ENCODE results near the gene GSTCD.
"Not testable (repeated sequence)": the region's sequence is repeated elsewhere in the genome, so short reads cannot be mapped to it uniquely, and the experiment has no call there.

GSTCD gene

GRCh38 chr4:105836537-105836936 lies 128.0 kb downstream of the GSTCD start:
- no peak overlapping the region for H3K4me3 ChIP-seq (ENCODE audit: low read length)
- DNase-seq (ENCODE audit: low read depth), result no peak
- no peak for TF ChIP-seq CTCF (conservative IDR thresholded peaks at IDR 0.05; ENCODE audit: low read length)

GRCh38 chr4:105837037-105837436 lies 128.5 kb downstream of the GSTCD start:
- TF ChIP-seq CTCF (conservative IDR thresholded peaks at IDR 0.05; ENCODE audit: low read length), result no peak
- no peak overlapping the region for H3K4me3 ChIP-seq (ENCODE audit: low read length)
- DNase-seq (ENCODE audit: low read depth), result no peak

- H3K4me3 ChIP-seq (ENCODE audit: low read length), result no peak overlapping the region
- no peak for TF ChIP-seq CTCF (conservative IDR thresholded peaks at IDR 0.05; ENCODE audit: low read length)
- no peak for DNase-seq (ENCODE audit: low read depth)
Observed at GRCh38 chr4:105838082-105838481, 129.5 kb downstream of the GSTCD start.

- no peak for DNase-seq (ENCODE audit: low read depth)
- H3K4me3 ChIP-seq (ENCODE audit: low read length), result no peak overlapping the region
- TF ChIP-seq CTCF (conservative IDR thresholded peaks at IDR 0.05; ENCODE audit: low read length), result no peak
Observed at GRCh38 chr4:105840426-105841174, 132.0 kb downstream of the GSTCD start.

GRCh38 chr4:105843941-105844340 lies 135.4 kb downstream of the GSTCD start:
- TF ChIP-seq CTCF (conservative IDR thresholded peaks at IDR 0.05; ENCODE audit: low read length), result no peak
- DNase-seq (ENCODE audit: low read depth), result peak; percentile 13
- H3K4me3 ChIP-seq (ENCODE audit: low read length), result no peak overlapping the region

GRCh38 chr4:105845559-105845958 lies 137.0 kb downstream of the GSTCD start:
- no peak overlapping the region for H3K4me3 ChIP-seq (ENCODE audit: low read length)
- TF ChIP-seq CTCF (conservative IDR thresholded peaks at IDR 0.05; ENCODE audit: low read length), result no peak
- DNase-seq (ENCODE audit: low read depth), result no peak

- not testable (repeated sequence) for H3K4me3 ChIP-seq (ENCODE audit: low read length); DNase-seq (ENCODE audit: low read depth)
Observed at GRCh38 chr4:105848359-105848758, 139.8 kb downstream of the GSTCD start.

All from AG10803 (cell line).